NB4 (cell line): ENCODE measurements around the gene C11orf68.

Experiments
- DNase-seq: peaks from one replicate; pipeline ENCODE4 v3.0.0; 2010; ENCODE audit warnings: low read depth
- H3K4me3 ChIP-seq: one replicate; pipeline ENCODE4 v1.5.1; 2011; ENCODE audit warnings: mild to moderate bottlenecking, low read depth, low read length, moderate library complexity
- CTCF ChIP-seq: IDR thresholded peaks from one replicate; pipeline ENCODE4 v1.5.1; 2012; ENCODE audit warnings: low read depth, low read length
- MAX ChIP-seq: IDR thresholded peaks from 2 replicates; pipeline ENCODE4 v1.6.1; 2011; ENCODE audit warnings: low read depth, low read length
- MYC ChIP-seq: IDR thresholded peaks from 2 replicates; pipeline ENCODE4 v1.6.1; 2011; ENCODE audit warnings: low read depth, low read length
- POLR2A ChIP-seq: IDR thresholded peaks from 2 replicates; pipeline ENCODE4 v1.6.1; 2011; ENCODE audit warnings: mild to moderate bottlenecking; ENCODE audit not compliant: insufficient read length; ENCODE audit errors: extremely low read depth

C11orf68 gene

GRCh38 chr11:65927904-65928397, 9.1 kb upstream of the C11orf68 start:
- peak; percentile 50 for DNase-seq
- TF ChIP-seq MYC: no peak
- no peak for TF ChIP-seq POLR2A
- TF ChIP-seq MAX: no peak
- TF ChIP-seq CTCF: no peak
- H3K4me3 ChIP-seq: no peak overlapping the region

- DNase-seq: no peak
- no peak overlapping the region for H3K4me3 ChIP-seq
- no peak for TF ChIP-seq MAX
- no peak for TF ChIP-seq CTCF
- no peak for TF ChIP-seq MYC
- TF ChIP-seq POLR2A: no peak
Observed at GRCh38 chr11:65925397-65925796, 6.5 kb upstream of the C11orf68 start.

GRCh38 chr11:65922565-65922964, 3.7 kb upstream of the C11orf68 start:
- H3K4me3 ChIP-seq: no peak overlapping the region
- TF ChIP-seq POLR2A (no peak), MYC (no peak), MAX (no peak), CTCF (no peak)
- no peak for DNase-seq

- no peak for TF ChIP-seq CTCF
- TF ChIP-seq MAX: no peak
- TF ChIP-seq MYC: no peak
- TF ChIP-seq POLR2A: no peak
- H3K4me3 ChIP-seq: no peak overlapping the region
- DNase-seq: no peak
Observed at GRCh38 chr11:65921876-65922275, 3.0 kb upstream of the C11orf68 start.

- H3K4me3 ChIP-seq: no peak overlapping the region
- DNase-seq: no peak
- TF ChIP-seq MAX (no peak), MYC (no peak), POLR2A (no peak), CTCF (no peak)
Observed at GRCh38 chr11:65921033-65921555, 2.2 kb upstream of the C11orf68 start.

- TF ChIP-seq CTCF (no peak), MAX (no peak), POLR2A (no peak), MYC (no peak)
- H3K4me3 ChIP-seq: peak overlapping the region; percentile 63
- no peak for DNase-seq
Observed at GRCh38 chr11:65920372-65920802, 1.5 kb upstream of the C11orf68 start.
